A549 (cell line): ENCODE measurements around the gene DNAJA3. TPM values are rescaled to one million over a fixed set of nuclear protein-coding genes. Genes with fewer than 3 reads are reported as not detected.

Source experiments
- ATAC-seq, 2 experiments: fragments of 200-7000 bp in 1 of 2; fragments of >200 bp in 1 of 2; cut with Nextera tagmentation in 1 of 2; cut with Tn5 transposase in 1 of 2; 3 replicates each; pipeline versions ENCODE4 v1.8.0 to v1.9.1; 2018 to 2020; ENCODE audit warnings: mild to moderate bottlenecking in 1 of 2, moderate library complexity in 1 of 2
- CTCF ChIA-PET: fragments of 300-600 bp; sonication (Branson Sonifier 250); formaldehyde crosslinking; extraction: SDS; loops from one replicate; lab custom pipeline; 2021; ENCODE audit warnings: antibody characterized with exemption, inconsistent platforms; lab: Yijun Ruan, JAX
- POLR2A ChIA-PET: fragments of 350-600 bp; formaldehyde crosslinking; extraction: SDS; loops from one replicate; lab custom pipeline; 2021; ENCODE audit warnings: antibody characterized with exemption, inconsistent platforms; lab: Yijun Ruan, JAX
- DNase-seq, 2 experiments: peaks; one replicate each; pipeline versions ENCODE4 v3.0.0 to v3.0.0-alpha.2; 2011 to 2016; ENCODE audit warnings: low read depth in 1 of 2, low spot score in 1 of 2
- FAIRE-seq: peaks from 2 replicates; lab custom pipeline; 2011; peaks lifted over from hg19 to GRCh38; lab: Jason Lieb, UNC
- H3K27ac ChIP-seq, 2 experiments: fragments of >200 bp; sonication (Bioruptor Twin); formaldehyde crosslinking; 3 replicates each; pipeline ENCODE4 v1.5.1; 2016 to 2017
- H3K4me1 ChIP-seq: fragments of >200 bp; sonication (Bioruptor Twin); formaldehyde crosslinking; 3 replicates; pipeline ENCODE4 v1.6.1; 2016
- H3K4me2 ChIP-seq: fragments of >200 bp; sonication (Bioruptor Twin); formaldehyde crosslinking; 3 replicates; pipeline ENCODE4 v1.6.1; 2016
- H3K4me3 ChIP-seq: fragments of >200 bp; sonication (Bioruptor Twin); formaldehyde crosslinking; 3 replicates; pipeline ENCODE4 v1.5.1; 2016
- H3K9me3 ChIP-seq: fragments of >200 bp; sonication (Bioruptor Twin); formaldehyde crosslinking; 3 replicates; pipeline ENCODE4 v1.6.1; 2016
- CBX2 ChIP-seq: fragments of 200-600 bp; sonication (generic); IDR thresholded peaks from 2 replicates; pipeline ENCODE4 v1.6.1; 2016; ENCODE audit warnings: low read depth, mild to moderate bottlenecking, borderline replicate concordance
- CBX8 ChIP-seq: fragments of 200-600 bp; sonication (generic); IDR thresholded peaks from 2 replicates; pipeline ENCODE4 v1.6.1; 2016
- CEBPB ChIP-seq, 2 experiments: fragments of >200 bp in 1 of 2; sonication (Bioruptor Twin) in 1 of 2; formaldehyde crosslinking in 1 of 2; IDR thresholded peaks; 2 replicates each; pipeline ENCODE4 v1.6.1; 2012 to 2016
- CHD2 ChIP-seq: fragments of 150-350 bp; IDR thresholded peaks from 2 replicates; pipeline ENCODE4 v1.6.1; 2014; ENCODE audit warnings: low read length; ENCODE audit not compliant: partially characterized antibody
- FOSB ChIP-seq: fragments of 250-450 bp; sonication (Bioruptor Pico); IDR thresholded peaks from 2 replicates; pipeline ENCODE4 v1.5.0; 2020; ENCODE audit warnings: mild to moderate bottlenecking, moderate library complexity
- FOSL2 ChIP-seq, 2 experiments: fragments of 450-650 bp in 1 of 2; fragments of >200 bp in 1 of 2; sonication (Bioruptor Twin) in 1 of 2; formaldehyde crosslinking; IDR thresholded peaks; 2 replicates each; pipeline versions ENCODE4 v1.5.0 to v1.6.1; 2016 to 2020; ENCODE audit warnings: mild to moderate bottlenecking in 1 of 2, moderate library complexity in 1 of 2
- GATA3 ChIP-seq: IDR thresholded peaks from 2 replicates; pipeline ENCODE4 v1.6.1; 2012; ENCODE audit warnings: borderline replicate concordance
- HDAC2 ChIP-seq: fragments of 200-600 bp; sonication (generic); IDR thresholded peaks from 2 replicates; pipeline ENCODE4 v1.6.1; 2016
- JUNB ChIP-seq: fragments of >200 bp; sonication (Bioruptor Twin); formaldehyde crosslinking; IDR thresholded peaks from 2 replicates; pipeline ENCODE4 v1.6.1; 2016
- KDM1A ChIP-seq: fragments of 200-600 bp; sonication (generic); IDR thresholded peaks from 2 replicates; pipeline ENCODE4 v1.6.1; 2016; ENCODE audit warnings: low read depth, mild to moderate bottlenecking
- KDM5A ChIP-seq: fragments of 200-600 bp; sonication (generic); IDR thresholded peaks from 2 replicates; pipeline ENCODE4 v1.6.1; 2016; ENCODE audit warnings: antibody characterized with exemption, mild to moderate bottlenecking
- MAFK ChIP-seq: fragments of 450-650 bp; IDR thresholded peaks from 2 replicates; pipeline ENCODE4 v1.6.1; 2014; ENCODE audit not compliant: partially characterized antibody
- POLR2AphosphoS2 ChIP-seq: conservative IDR thresholded peaks from 2 replicates; pipeline ENCODE4 v1.6.1; 2012; ENCODE audit warnings: low read length, improper control_type of control experiment, inconsistent platforms
- RARB ChIP-seq: fragments of 250-450 bp; sonication (Bioruptor Pico); IDR thresholded peaks from 2 replicates; pipeline ENCODE4 v1.8.0; 2021; ENCODE audit warnings: mild to moderate bottlenecking, moderate library complexity
- REST ChIP-seq: fragments of 200-600 bp; sonication (generic); IDR thresholded peaks from 2 replicates; pipeline ENCODE4 v1.6.1; 2016; ENCODE audit warnings: antibody characterized with exemption, mild to moderate bottlenecking, moderate library complexity
- RFX5 ChIP-seq: fragments of 450-650 bp; IDR thresholded peaks from 2 replicates; pipeline ENCODE4 v1.7.1; 2014; ENCODE audit warnings: antibody characterized with exemption, mild to moderate bottlenecking, moderate library complexity
- SMC3 ChIP-seq: fragments of >200 bp; sonication (Bioruptor Twin); formaldehyde crosslinking; IDR thresholded peaks from 3 replicates; pipeline ENCODE4 v1.6.1; 2018; ENCODE audit warnings: inconsistent platforms
- ZSCAN20 ChIP-seq: fragments of 250-450 bp; sonication (Bioruptor Pico); IDR thresholded peaks from 2 replicates; pipeline ENCODE4 v1.8.0; 2022; ENCODE audit warnings: mild to moderate bottlenecking, moderate library complexity
- WGBS: methylation state at CpG from one replicate; pipeline ENCODE4 v1.1.6; 2017; ENCODE audit errors: missing lambda C conversion rate; 5-methylcytosine and 5-hydroxymethylcytosine counted together
- polyA plus RNA-seq, 4 experiments: library from polyadenylated mRNA; depleted of rRNA in 3 of 4; stranded (reverse); fragments of >200 nt; fragmentation: RNase III in 1 of 4; extraction: RNeasy Plus Mini Kit Qiagen cat#74134 plus additional on column Dnase treatment in 1 of 4; gene quantifications; 2 replicates in 3 of 4; 3 replicates in 1 of 4; pipeline ENCODE4 v1.2.3, GENCODE V29; 2011 to 2017
- TF ChIP-seq, protein P1 (sequence below): fragments of >200 bp; sonication (Bioruptor Twin); formaldehyde crosslinking; IDR thresholded peaks from 3 replicates; pipeline ENCODE4 v1.5.1; 2016
- TF ChIP-seq, protein P2 (sequence below): fragments of 250-450 bp; sonication (Bioruptor Pico); IDR thresholded peaks from 2 replicates; pipeline ENCODE4 v1.5.0; 2021; ENCODE audit warnings: mild to moderate bottlenecking, moderate library complexity, borderline replicate concordance

DNAJA3 gene
- polyA plus RNA-seq, 2 of the 4 experiments (the other 2 are of a cell fraction) = 64.6 to 77.2 TPM

- H3K27ac ChIP-seq = no peak overlapping the region
- ATAC-seq (no peak), FAIRE-seq (no peak), DNase-seq (no peak)
- WGBS = 100% methylated on average over 3 of the region's 3 CpGs
- TF ChIP-seq FOSB (no peak), JUNB (no peak), KDM5A (no peak), RARB (CRISPR knock-in tag) (no peak), SMC3 (no peak), CEBPB (IDR thresholded peaks at IDR 0.05) (no peak), FOSL2 (IDR thresholded peaks at IDR 0.05) (no peak), FOSL2 (CRISPR knock-in tag; IDR thresholded peaks at IDR 0.05) (no peak)
- TF ChIP-seq, protein P1, sequence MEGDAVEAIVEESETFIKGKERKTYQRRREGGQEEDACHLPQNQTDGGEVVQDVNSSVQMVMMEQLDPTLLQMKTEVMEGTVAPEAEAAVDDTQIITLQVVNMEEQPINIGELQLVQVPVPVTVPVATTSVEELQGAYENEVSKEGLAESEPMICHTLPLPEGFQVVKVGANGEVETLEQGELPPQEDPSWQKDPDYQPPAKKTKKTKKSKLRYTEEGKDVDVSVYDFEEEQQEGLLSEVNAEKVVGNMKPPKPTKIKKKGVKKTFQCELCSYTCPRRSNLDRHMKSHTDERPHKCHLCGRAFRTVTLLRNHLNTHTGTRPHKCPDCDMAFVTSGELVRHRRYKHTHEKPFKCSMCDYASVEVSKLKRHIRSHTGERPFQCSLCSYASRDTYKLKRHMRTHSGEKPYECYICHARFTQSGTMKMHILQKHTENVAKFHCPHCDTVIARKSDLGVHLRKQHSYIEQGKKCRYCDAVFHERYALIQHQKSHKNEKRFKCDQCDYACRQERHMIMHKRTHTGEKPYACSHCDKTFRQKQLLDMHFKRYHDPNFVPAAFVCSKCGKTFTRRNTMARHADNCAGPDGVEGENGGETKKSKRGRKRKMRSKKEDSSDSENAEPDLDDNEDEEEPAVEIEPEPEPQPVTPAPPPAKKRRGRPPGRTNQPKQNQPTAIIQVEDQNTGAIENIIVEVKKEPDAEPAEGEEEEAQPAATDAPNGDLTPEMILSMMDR = no peak
- TF ChIP-seq, protein P2, sequence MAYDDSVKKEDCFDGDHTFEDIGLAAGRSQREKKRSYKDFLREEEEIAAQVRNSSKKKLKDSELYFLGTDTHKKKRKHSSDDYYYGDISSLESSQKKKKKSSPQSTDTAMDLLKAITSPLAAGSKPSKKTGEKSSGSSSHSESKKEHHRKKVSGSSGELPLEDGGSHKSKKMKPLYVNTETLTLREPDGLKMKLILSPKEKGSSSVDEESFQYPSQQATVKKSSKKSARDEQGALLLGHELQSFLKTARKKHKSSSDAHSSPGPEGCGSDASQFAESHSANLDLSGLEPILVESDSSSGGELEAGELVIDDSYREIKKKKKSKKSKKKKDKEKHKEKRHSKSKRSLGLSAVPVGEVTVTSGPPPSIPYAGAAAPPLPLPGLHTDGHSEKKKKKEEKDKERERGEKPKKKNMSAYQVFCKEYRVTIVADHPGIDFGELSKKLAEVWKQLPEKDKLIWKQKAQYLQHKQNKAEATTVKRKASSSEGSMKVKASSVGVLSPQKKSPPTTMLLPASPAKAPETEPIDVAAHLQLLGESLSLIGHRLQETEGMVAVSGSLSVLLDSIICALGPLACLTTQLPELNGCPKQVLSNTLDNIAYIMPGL (CRISPR knock-in tag) = no peak
- H3K4me1 ChIP-seq = peaks cover 10% of the 10 kb centered on the region
- POLR2A ChIA-PET = no interaction called here
- CTCF ChIA-PET = interaction anchor here (0.6 to 1.7 kb wide), 5 partner anchors 9 to 287 kb away, joined by 3 to 7 read pairs (median 4); partner anchors contain the start of gene MGRN1
- no peaks in the 10 kb centered on the region for H3K9me3 ChIP-seq
- no peak overlapping the region for H3K4me2 ChIP-seq
- H3K4me3 ChIP-seq = no peak overlapping the region
Measured at GRCh38 chr16:4437366-4437765, 11.7 kb downstream of the DNAJA3 start.

- DNase-seq (no peak), ATAC-seq (no peak), FAIRE-seq (no peak)
- CTCF ChIA-PET = no interaction called here
- Histone ChIP-seq H3K4me3 (no peak overlapping the region), H3K4me1 (no peaks in the 10 kb centered on the region), H3K27ac (no peak overlapping the region), H3K4me2 (no peak overlapping the region), H3K9me3 (no peaks in the 10 kb centered on the region)
- WGBS = 86% methylated on average over 11 of the region's 11 CpGs
- POLR2A ChIA-PET = no interaction called here
- TF ChIP-seq RFX5 = no peak
- TF ChIP-seq CBX8 = no peak
- no peak for TF ChIP-seq CHD2
- TF ChIP-seq KDM1A = no peak
- TF ChIP-seq POLR2AphosphoS2 = no peak
- TF ChIP-seq HDAC2 = no peak
- no peak for TF ChIP-seq RARB (CRISPR knock-in tag)
- no peak for TF ChIP-seq CBX2
- TF ChIP-seq MAFK = no peak
- no peak for TF ChIP-seq GATA3
- no peak for TF ChIP-seq ZSCAN20 (CRISPR knock-in tag)
- TF ChIP-seq REST = no peak
Measured at GRCh38 chr16:4442371-4442770, 16.7 kb downstream of the DNAJA3 start.
